HepG2 (cell line): Measurements from ENCODE around the gene CUL4B. TPM values are rescaled to one million over a fixed set of nuclear protein-coding genes. Genes with fewer than 3 reads are reported as not detected.

Experiments
- HNF1A ChIP-seq, 2 experiments: sonication (generic) in 1 of 2; formaldehyde crosslinking in 1 of 2; IDR thresholded peaks; 2 replicates each; pipeline versions ENCODE4 v1.4.0 to v1.6.1; 2016 to 2020; ENCODE audit warnings: borderline replicate concordance in 1 of 2, low read depth in 1 of 2, mild to moderate bottlenecking in 1 of 2, missing genetic modification reagents in 1 of 2
- SOX13 ChIP-seq, 3 experiments: fragments of 450-650 bp in 1 of 3; sonication (generic) in 1 of 3; formaldehyde crosslinking in 1 of 3; IDR thresholded peaks in 2 of 3; conservative IDR thresholded peaks in 1 of 3; 2 replicates each; pipeline versions ENCODE4 v1.5.0 to v1.6.1; 2016 to 2020; ENCODE audit warnings: antibody characterized with exemption in 1 of 3, mild to moderate bottlenecking in 1 of 3, missing compliant biosample characterization in 1 of 3, missing genetic modification reagents in 1 of 3, moderate library complexity in 1 of 3
- SOX5 ChIP-seq: IDR thresholded peaks from 2 replicates; pipeline ENCODE4 v1.6.1; 2016; ENCODE audit warnings: borderline replicate concordance
- ZHX2 ChIP-seq, 2 experiments: sonication (generic) in 1 of 2; formaldehyde crosslinking in 1 of 2; IDR thresholded peaks; 2 replicates each; pipeline versions ENCODE4 v1.6.1 to v1.9.0; 2014 to 2022; ENCODE audit warnings: antibody characterized with exemption in 1 of 2, borderline replicate concordance in 1 of 2, inconsistent platforms in 1 of 2, low read depth in 1 of 2, missing genetic modification reagents in 1 of 2
- ZNF317 ChIP-seq: sonication (generic); formaldehyde crosslinking; IDR thresholded peaks from 2 replicates; pipeline ENCODE4 v1.5.0; 2020; ENCODE audit warnings: mild to moderate bottlenecking, missing genetic modification reagents
- polyA plus RNA-seq, 8 experiments: library from polyadenylated mRNA; depleted of rRNA in 3 of 8; stranded (reverse) in 7 of 8; unstranded in 1 of 8; fragments of >200 nt; fragmentation: Illumina TruSeq in 4 of 8; extraction: Trizol in 4 of 8; gene quantifications; 2 replicates each; pipeline versions ENCODE4 v1.2.1 to v1.2.3, GENCODE V29; 2011 to 2016; ENCODE audit warnings: low read depth in 4 of 8, missing spikeins in 1 of 8, mixed read lengths in 1 of 8; ENCODE audit not compliant: insufficient read depth in 1 of 8
- total RNA-seq, 5 experiments: library from RNA; depleted of rRNA; stranded (reverse); fragments of >200 nt; fragmentation: Illumina TruSeq; extraction: Trizol; gene quantifications; 2 replicates each; pipeline ENCODE4 v1.2.3, GENCODE V29; 2016; ENCODE audit warnings: low read depth in 1 of 5

CUL4B gene
- total and polyA plus RNA-seq, 2 of the 13 experiments (the other 11 are each of a cell fraction or from before 2014, with no cell fraction given) = 21.6 to 28.5 TPM

- TF ChIP-seq HNF1A (IDR thresholded peaks at IDR 0.05; ENCODE audit: low read depth) = peak; percentile 77
- peak; percentile 57; the same call in 1 of the 2 replicates for TF ChIP-seq HNF1A (CRISPR knock-in tag; IDR thresholded peaks at IDR 0.05; ENCODE audit: borderline replicate concordance)
- TF ChIP-seq ZNF317 (CRISPR knock-in tag) = 0 out of 2 replicates have a peak, but pooled peaks have one; percentile 54
- TF ChIP-seq SOX13 (IDR thresholded peaks at IDR 0.05) = no peak
- peak in 1 of 2 experiments; percentile 70; a peak in 2 of 4 replicates for TF ChIP-seq SOX13 (CRISPR knock-in tag; conservative IDR thresholded peaks at IDR 0.05 in 1 of 2, IDR thresholded peaks at IDR 0.05 in 1 of 2)
- TF ChIP-seq SOX5 (CRISPR knock-in tag) = peak; percentile 44; the same call in 1 of the 2 replicates
- TF ChIP-seq ZHX2 (IDR thresholded peaks at IDR 0.05; ENCODE audit: low read depth) = no peak
- no peak for TF ChIP-seq ZHX2 (CRISPR knock-in tag; IDR thresholded peaks at IDR 0.05; ENCODE audit: borderline replicate concordance)
Measured at GRCh38 chrX:120512627-120513026, 48.1 kb downstream of the CUL4B start (continued).
